Parathyroid adenoma (tissue), 2 donors: Measurements from ENCODE around the gene TAF4.

Experiments
- H2AFZ ChIP-seq: fragments of 300-600 bp; sonication (generic); one replicate; pipeline ENCODE4 v1.7.0; 2017; ENCODE audit warnings: antibody characterized with exemption, mild to moderate bottlenecking
- H3K27ac ChIP-seq: fragments of 300-600 bp; sonication (generic); one replicate; pipeline ENCODE4 v1.7.0; 2017
- H3K27me3 ChIP-seq: fragments of 300-600 bp; sonication (generic); one replicate; pipeline ENCODE4 v1.7.0; 2017; ENCODE audit warnings: low read length; ENCODE audit not compliant: control insufficient read depth, insufficient read depth
- H3K36me3 ChIP-seq: fragments of 300-600 bp; sonication (generic); one replicate; pipeline ENCODE4 v1.7.0; 2017; ENCODE audit warnings: low read length; ENCODE audit not compliant: control insufficient read depth, insufficient read depth
- H3K4me1 ChIP-seq: fragments of 300-600 bp; sonication (generic); one replicate; pipeline ENCODE4 v1.7.0; 2017; ENCODE audit warnings: control low read depth
- H3K4me2 ChIP-seq: fragments of 300-600 bp; sonication (generic); one replicate; pipeline ENCODE4 v1.7.0; 2017; ENCODE audit warnings: low read length
- H3K4me3 ChIP-seq: fragments of 300-600 bp; sonication (generic); one replicate; pipeline ENCODE4 v1.7.0; 2017; ENCODE audit warnings: low read depth, low read length
- H3K79me2 ChIP-seq: fragments of 300-600 bp; sonication (generic); one replicate; pipeline ENCODE4 v1.7.0; 2017; ENCODE audit warnings: control low read depth
- H3K9ac ChIP-seq: fragments of 300-600 bp; sonication (generic); one replicate; pipeline ENCODE4 v1.7.0; 2017; ENCODE audit warnings: mild to moderate bottlenecking
- H3K9me3 ChIP-seq: fragments of 300-600 bp; sonication (generic); one replicate; pipeline ENCODE4 v1.7.0; 2017; ENCODE audit warnings: low read length; ENCODE audit not compliant: control insufficient read depth
- TF ChIP-seq, protein P1 (sequence below): fragments of 300-600 bp; sonication (generic); IDR thresholded peaks from one replicate; pipeline ENCODE4 v1.7.0; 2017; ENCODE audit warnings: antibody characterized with exemption, mild to moderate bottlenecking
- donor health status: primary hyperparathyroidism.

Gene TAF4

DNA sequence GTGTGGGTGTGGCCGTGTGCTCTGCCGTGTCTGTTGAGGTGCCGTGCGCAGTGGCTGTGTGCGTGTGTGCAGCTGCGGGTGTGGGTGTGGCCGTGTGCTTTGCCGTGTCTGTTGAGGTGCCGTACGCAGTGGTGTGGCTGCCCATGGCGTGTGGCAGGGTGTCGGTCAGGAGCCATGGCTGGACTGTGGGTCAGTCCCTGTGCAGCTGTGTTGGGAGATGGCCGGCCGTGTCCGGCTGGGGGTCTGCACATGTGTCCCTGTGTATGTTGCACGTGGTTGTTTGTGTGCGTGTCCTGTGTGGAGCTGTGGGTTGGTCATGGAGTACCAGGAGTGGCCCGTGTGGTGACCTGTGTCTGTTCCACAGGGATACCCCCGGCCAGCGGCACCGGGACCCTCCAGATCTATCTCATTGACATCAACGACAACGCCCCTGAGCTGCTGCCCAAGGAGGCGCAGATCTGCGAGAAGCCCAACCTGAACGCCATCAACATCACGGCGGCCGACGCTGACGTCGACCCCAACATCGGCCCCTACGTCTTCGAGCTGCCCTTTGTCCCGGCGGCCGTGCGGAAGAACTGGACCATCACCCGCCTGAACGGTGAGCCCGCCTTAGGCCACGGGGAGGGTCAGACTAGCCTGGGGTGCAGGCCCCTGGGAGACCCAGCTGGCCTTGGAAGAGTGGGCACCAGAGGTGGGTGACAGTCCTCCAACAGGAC lies 137.7 kb downstream of the TAF4 start:
- H3K4me1 ChIP-seq: no peaks in the 10 kb centered on the region
- no peak overlapping the region for H3K9ac ChIP-seq
- H3K4me2 ChIP-seq: no peak overlapping the region
- no peaks in the 10 kb centered on the region for H3K9me3 ChIP-seq
- H2AFZ ChIP-seq: no peak overlapping the region
- H3K27ac ChIP-seq: no peak overlapping the region
- TF ChIP-seq, protein P1, sequence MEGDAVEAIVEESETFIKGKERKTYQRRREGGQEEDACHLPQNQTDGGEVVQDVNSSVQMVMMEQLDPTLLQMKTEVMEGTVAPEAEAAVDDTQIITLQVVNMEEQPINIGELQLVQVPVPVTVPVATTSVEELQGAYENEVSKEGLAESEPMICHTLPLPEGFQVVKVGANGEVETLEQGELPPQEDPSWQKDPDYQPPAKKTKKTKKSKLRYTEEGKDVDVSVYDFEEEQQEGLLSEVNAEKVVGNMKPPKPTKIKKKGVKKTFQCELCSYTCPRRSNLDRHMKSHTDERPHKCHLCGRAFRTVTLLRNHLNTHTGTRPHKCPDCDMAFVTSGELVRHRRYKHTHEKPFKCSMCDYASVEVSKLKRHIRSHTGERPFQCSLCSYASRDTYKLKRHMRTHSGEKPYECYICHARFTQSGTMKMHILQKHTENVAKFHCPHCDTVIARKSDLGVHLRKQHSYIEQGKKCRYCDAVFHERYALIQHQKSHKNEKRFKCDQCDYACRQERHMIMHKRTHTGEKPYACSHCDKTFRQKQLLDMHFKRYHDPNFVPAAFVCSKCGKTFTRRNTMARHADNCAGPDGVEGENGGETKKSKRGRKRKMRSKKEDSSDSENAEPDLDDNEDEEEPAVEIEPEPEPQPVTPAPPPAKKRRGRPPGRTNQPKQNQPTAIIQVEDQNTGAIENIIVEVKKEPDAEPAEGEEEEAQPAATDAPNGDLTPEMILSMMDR: no peak
- H3K79me2 ChIP-seq: no peaks in the 10 kb centered on the region
- H3K4me3 ChIP-seq: no peak overlapping the region
- no peaks in the 10 kb centered on the region for H3K27me3 ChIP-seq
- H3K36me3 ChIP-seq: no peaks in the 10 kb centered on the region

DNA sequence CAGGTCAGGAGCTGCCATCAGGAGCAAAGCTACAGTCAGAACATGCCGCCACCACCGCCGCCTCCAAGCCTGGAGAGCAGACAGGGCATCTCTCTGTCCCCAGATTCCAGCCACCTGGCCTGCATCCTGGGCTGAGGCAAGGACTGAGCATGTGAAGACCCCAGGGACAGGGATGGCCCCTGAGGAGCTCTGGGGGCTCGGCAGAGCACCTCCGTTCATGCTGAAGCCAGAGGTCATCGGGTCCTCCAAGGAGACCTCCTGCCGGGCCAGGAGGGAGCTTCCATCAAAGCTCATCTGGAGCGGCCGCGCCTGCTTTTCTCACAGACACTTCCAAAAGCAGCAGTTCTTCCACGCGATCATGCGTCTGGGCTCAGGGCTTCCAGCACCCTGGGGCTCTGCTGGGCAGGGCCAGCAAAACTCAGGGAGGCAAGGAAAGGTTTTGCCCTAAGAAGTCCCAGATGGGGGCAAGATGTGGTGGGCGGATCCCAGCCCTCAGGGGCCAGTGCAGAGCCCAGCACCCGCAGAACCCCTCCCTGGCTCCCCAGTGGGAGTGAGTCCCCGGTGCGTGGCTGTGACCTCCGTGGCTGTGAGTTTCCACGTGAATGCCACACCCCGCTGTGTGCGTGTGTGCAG lies 138.4 kb downstream of the TAF4 start:
- TF ChIP-seq, protein P1: no peak
- H3K4me1 ChIP-seq: no peaks in the 10 kb centered on the region
- H3K4me2 ChIP-seq: no peak overlapping the region
- no peak overlapping the region for H2AFZ ChIP-seq
- H3K79me2 ChIP-seq: no peaks in the 10 kb centered on the region
- no peaks in the 10 kb centered on the region for H3K27me3 ChIP-seq
- no peaks in the 10 kb centered on the region for H3K9me3 ChIP-seq
- no peak overlapping the region for H3K4me3 ChIP-seq
- no peak overlapping the region for H3K9ac ChIP-seq
- H3K36me3 ChIP-seq: no peaks in the 10 kb centered on the region
- no peak overlapping the region for H3K27ac ChIP-seq

DNA sequence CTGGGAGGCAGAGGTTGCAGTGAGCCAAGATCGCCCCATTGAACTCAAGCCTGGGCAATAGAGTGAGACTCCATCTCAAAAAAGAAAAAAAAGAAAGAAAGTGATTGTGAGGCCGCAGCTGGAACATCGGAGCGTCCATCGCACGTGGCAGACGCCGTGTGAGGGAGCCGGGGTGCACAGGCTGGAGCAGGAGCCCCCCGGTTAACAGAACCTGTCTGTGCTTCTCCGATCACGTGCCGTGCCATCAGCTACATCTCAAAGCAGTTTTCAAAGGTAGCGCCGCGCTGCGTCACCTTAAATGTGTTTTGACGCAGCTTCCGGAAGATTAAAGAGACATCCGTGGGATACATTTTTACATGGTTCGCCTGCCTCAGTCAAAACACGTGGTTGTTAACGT lies 138.9 kb downstream of the TAF4 start:
- TF ChIP-seq, protein P1: no peak
- Histone ChIP-seq H3K4me2 (no peak overlapping the region), H3K79me2 (no peaks in the 10 kb centered on the region), H3K9ac (no peak overlapping the region), H3K4me3 (no peak overlapping the region), H2AFZ (no peak overlapping the region), H3K27me3 (no peaks in the 10 kb centered on the region), H3K4me1 (no peaks in the 10 kb centered on the region), H3K36me3 (no peaks in the 10 kb centered on the region), H3K27ac (no peak overlapping the region), H3K9me3 (no peaks in the 10 kb centered on the region)

DNA sequence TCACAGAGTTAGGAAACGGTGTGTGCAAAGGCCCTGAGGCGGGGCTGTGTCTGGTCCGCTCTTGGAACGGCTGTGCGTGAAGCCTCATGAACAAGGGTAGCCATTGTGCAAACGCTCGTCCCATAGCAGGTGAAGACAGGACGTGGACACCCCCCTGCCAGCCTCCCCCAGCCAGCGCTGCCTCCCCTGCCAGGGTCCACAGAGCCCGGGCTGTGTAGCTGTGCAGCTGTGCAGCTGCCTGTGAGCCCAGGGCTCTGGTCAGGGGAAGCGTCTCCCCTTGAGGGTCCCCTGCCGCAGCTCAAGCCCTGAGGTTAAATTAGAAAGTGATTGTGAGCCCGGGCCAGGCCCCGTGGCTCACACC lies 139.4 kb downstream of the TAF4 start:
- H3K9me3 ChIP-seq: no peaks in the 10 kb centered on the region
- no peak overlapping the region for H3K9ac ChIP-seq
- H2AFZ ChIP-seq: no peak overlapping the region
- no peaks in the 10 kb centered on the region for H3K36me3 ChIP-seq
- TF ChIP-seq, protein P1: no peak
- H3K27me3 ChIP-seq: no peaks in the 10 kb centered on the region
- no peaks in the 10 kb centered on the region for H3K79me2 ChIP-seq
- H3K4me1 ChIP-seq: no peaks in the 10 kb centered on the region
- no peak overlapping the region for H3K27ac ChIP-seq
- H3K4me2 ChIP-seq: no peak overlapping the region
- no peak overlapping the region for H3K4me3 ChIP-seq
